Naive thymus-derived CD8-positive, alpha-beta T cell (primary cell): ENCODE results near the gene IL21. TPM values are rescaled to one million over a fixed set of nuclear protein-coding genes. Genes with fewer than 3 reads are reported as not detected.
A peak's percentile ranks its signal among the peaks of the same experiment; 100 is the strongest.

Experiments used
- ATAC-seq, 2 donors: fragments of 150-1000 bp; cut with Tn5 transposase in 1 of 2; sonication (Bioruptor Pico), chemical (Tn5 transposase) in 1 of 2; 1 replicate in 1 of 2; 2 replicates in 1 of 2; pipeline ENCODE4 v1.10.0; 2021; ENCODE audit warnings: mild to moderate bottlenecking in 2 of 2, moderate library complexity in 2 of 2
- POLR2A ChIA-PET: fragments of 350-600 bp; sonication (Branson Sonifier 250); formaldehyde crosslinking; loops from one replicate; lab custom pipeline; 2021; ENCODE audit warnings: antibody characterized with exemption; lab: Charles Lee
- DNase-seq, 10 donors: peaks; one replicate each; pipeline versions ENCODE4 v3.0.0 to v3.0.0-alpha.2; 2020 to 2022
- H3K27ac Mint-ChIP-seq, 10 donors: one replicate each; pipeline ENCODE4 v1.8.0; 2020 to 2022; ENCODE audit warnings: mild to moderate bottlenecking in 10 of 10, mixed read lengths in 10 of 10, moderate library complexity in 4 of 10, inconsistent platforms in 1 of 10
- H3K27me3 Mint-ChIP-seq, 5 donors: one replicate each; pipeline ENCODE4 v1.8.0; 2021 to 2022; ENCODE audit warnings: mixed read lengths in 5 of 5
- H3K36me3 Mint-ChIP-seq, 3 donors: one replicate each; pipeline ENCODE4 v1.8.0; 2020 to 2022; ENCODE audit warnings: mixed read lengths in 3 of 3, mild to moderate bottlenecking in 2 of 3, inconsistent platforms in 1 of 3
- H3K4me1 Mint-ChIP-seq, 4 donors: one replicate each; pipeline ENCODE4 v1.8.0; 2021 to 2022; ENCODE audit warnings: mixed read lengths in 4 of 4
- H3K4me3 Mint-ChIP-seq, 10 donors: one replicate each; pipeline ENCODE4 v1.8.0; 2020 to 2022; ENCODE audit warnings: mild to moderate bottlenecking in 10 of 10, mixed read lengths in 10 of 10, moderate library complexity in 6 of 10, inconsistent platforms in 1 of 10
- H3K9me3 Mint-ChIP-seq, 9 donors: one replicate each; pipeline ENCODE4 v1.8.0; 2020 to 2022; ENCODE audit warnings: mixed read lengths in 9 of 9, mild to moderate bottlenecking in 3 of 9, inconsistent platforms in 1 of 9, moderate library complexity in 1 of 9
- polyA plus RNA-seq, 3 donors: library from polyadenylated mRNA; unstranded; fragments of 300-500 nt; fragmentation: Illumina TruSeq; gene quantifications; one replicate each; pipeline ENCODE4 v1.2.3, GENCODE V29; 2021
- total RNA-seq, 8 experiments: library from RNA in 2 of 8; stranded (reverse) in 2 of 8; gene quantifications; one replicate each; pipeline ENCODE4 v1.2.3 and lab custom pipeline; 2021 to 2026

The IL21 gene
- total RNA-seq (not detected), polyA plus RNA-seq (not detected), total RNA-seq (lab: John Stamatoyannopoulos, UW) (0 to 0.52 (median 0) reads per million in 6 experiments)

- H3K9me3 Mint-ChIP-seq, result no peaks in the 10 kb centered on the region
- POLR2A ChIA-PET, result no interaction called here
- no peaks in the 10 kb centered on the region for H3K4me1 Mint-ChIP-seq
- DNase-seq, result no peak
- H3K36me3 Mint-ChIP-seq, result no peaks in the 10 kb centered on the region
- no peaks in the 10 kb centered on the region for H3K27me3 Mint-ChIP-seq
- H3K27ac Mint-ChIP-seq, result no peak within 1 kb of the TSS
- no peak for ATAC-seq
- H3K4me3 Mint-ChIP-seq, result no peak within 1 kb of the TSS
Observed at GRCh38 chr4:122621016-122621507, at the start of gene IL21. Gene IL21 (minus strand): TSS chr4:122621066. CDS start chr4:122621011, 55 bp downstream.

- Mint-ChIP-seq H3K9me3 (no peaks in the 10 kb centered on the region), H3K4me1 (peaks cover 0 to 3% (median under 1%) of the 10 kb centered on the region in 4 donors), H3K36me3 (no peaks in the 10 kb centered on the region), H3K4me3 (no peak overlapping the region), H3K27ac (no peak overlapping the region), H3K27me3 (peaks cover 0 to 12% (median 0%) of the 10 kb centered on the region in 5 donors)
- peak in 1 of 10 donors; percentile 5 for DNase-seq
- POLR2A ChIA-PET, result no interaction called here
- no peak for ATAC-seq
Observed at GRCh38 chr4:122669911-122670738, 49.3 kb upstream of the IL21 start.

GRCh38 chr4:122668241-122668640 is 47.4 kb upstream of the IL21 start:
- H3K36me3 Mint-ChIP-seq, result no peaks in the 10 kb centered on the region
- POLR2A ChIA-PET, result no interaction called here
- H3K4me3 Mint-ChIP-seq, result no peak overlapping the region
- H3K9me3 Mint-ChIP-seq, result no peaks in the 10 kb centered on the region
- peaks cover 0 to 2% (median 0%) of the 10 kb centered on the region in 4 donors for H3K4me1 Mint-ChIP-seq
- H3K27ac Mint-ChIP-seq, result no peak overlapping the region
- peaks cover 0 to 14% (median under 1%) of the 10 kb centered on the region in 5 donors for H3K27me3 Mint-ChIP-seq
- ATAC-seq (no peak), DNase-seq (no peak)

- ATAC-seq, result no peak
- peaks cover 0 to 13% (median 2%) of the 10 kb centered on the region in 5 donors for H3K27me3 Mint-ChIP-seq
- peaks cover 0 to 2% (median 0%) of the 10 kb centered on the region in 4 donors for H3K4me1 Mint-ChIP-seq
- peak overlapping the region in 2 of 10 donors; percentile 4 to 11 for H3K27ac Mint-ChIP-seq
- DNase-seq, result no peak
- H3K36me3 Mint-ChIP-seq, result no peaks in the 10 kb centered on the region
- POLR2A ChIA-PET, result no interaction called here
- H3K4me3 Mint-ChIP-seq, result no peak overlapping the region
- no peaks in the 10 kb centered on the region for H3K9me3 Mint-ChIP-seq
Observed at GRCh38 chr4:122666527-122667245, 45.8 kb upstream of the IL21 start.

- POLR2A ChIA-PET, result no interaction called here
- H3K9me3 Mint-ChIP-seq, result no peaks in the 10 kb centered on the region
- H3K27ac Mint-ChIP-seq, result peak overlapping the region in 1 of 10 donors; percentile 58
- DNase-seq (no peak), ATAC-seq (no peak)
- H3K27me3 Mint-ChIP-seq, result peaks cover 0 to 18% (median 4%) of the 10 kb centered on the region in 5 donors
- H3K4me1 Mint-ChIP-seq, result peaks cover 0 to 2% (median 0%) of the 10 kb centered on the region in 4 donors
- no peaks in the 10 kb centered on the region for H3K36me3 Mint-ChIP-seq
- no peak overlapping the region for H3K4me3 Mint-ChIP-seq
Observed at GRCh38 chr4:122665161-122665929, 44.5 kb upstream of the IL21 start.

- Mint-ChIP-seq H3K36me3 (no peaks in the 10 kb centered on the region), H3K27ac (no peak overlapping the region), H3K27me3 (peaks cover 0 to 23% (median 4%) of the 10 kb centered on the region in 5 donors), H3K9me3 (no peaks in the 10 kb centered on the region), H3K4me3 (no peak overlapping the region), H3K4me1 (peaks cover 0 to 2% (median 0%) of the 10 kb centered on the region in 4 donors)
- POLR2A ChIA-PET, result no interaction called here
- ATAC-seq (no peak), DNase-seq (no peak)
Observed at GRCh38 chr4:122663814-122664610, 43.1 kb upstream of the IL21 start.

- DNase-seq (no peak), ATAC-seq (no peak)
- POLR2A ChIA-PET, result no interaction called here
- Mint-ChIP-seq H3K4me1 (no peaks in the 10 kb centered on the region), H3K27ac (no peak overlapping the region), H3K4me3 (no peak overlapping the region), H3K27me3 (peaks cover 0 to 17% (median 4%) of the 10 kb centered on the region in 5 donors), H3K9me3 (peaks cover 0 to 2% (median 0%) of the 10 kb centered on the region in 9 donors), H3K36me3 (no peaks in the 10 kb centered on the region)
Observed at GRCh38 chr4:122663291-122663690, 42.4 kb upstream of the IL21 start.

GRCh38 chr4:122662701-122663100 is 41.8 kb upstream of the IL21 start:
- peaks cover 0 to 2% (median 0%) of the 10 kb centered on the region in 9 donors for H3K9me3 Mint-ChIP-seq
- H3K27me3 Mint-ChIP-seq, result peaks cover 0 to 21% (median 5%) of the 10 kb centered on the region in 5 donors
- peaks cover 0 to 2% (median 0%) of the 10 kb centered on the region in 3 donors for H3K36me3 Mint-ChIP-seq
- POLR2A ChIA-PET, result no interaction called here
- ATAC-seq (no peak), DNase-seq (no peak)
- H3K27ac Mint-ChIP-seq, result no peak overlapping the region
- H3K4me1 Mint-ChIP-seq, result no peaks in the 10 kb centered on the region
- no peak overlapping the region for H3K4me3 Mint-ChIP-seq

GRCh38 chr4:122661176-122662160 is 40.6 kb upstream of the IL21 start:
- no peak for ATAC-seq
- Mint-ChIP-seq H3K27ac (no peak overlapping the region), H3K36me3 (peaks cover 0 to 10% (median 5%) of the 10 kb centered on the region in 3 donors), H3K27me3 (peaks cover 0 to 23% (median 9%) of the 10 kb centered on the region in 5 donors), H3K9me3 (peaks cover 0 to 9% (median 0%) of the 10 kb centered on the region in 9 donors), H3K4me1 (no peaks in the 10 kb centered on the region), H3K4me3 (no peak overlapping the region)
- POLR2A ChIA-PET, result no interaction called here
- no peak for DNase-seq

GRCh38 chr4:122658818-122659295 is 38.0 kb upstream of the IL21 start:
- H3K4me1 Mint-ChIP-seq, result no peaks in the 10 kb centered on the region
- H3K27me3 Mint-ChIP-seq, result peaks cover 0 to 23% (median 9%) of the 10 kb centered on the region in 5 donors
- peaks cover 0 to 9% (median 0%) of the 10 kb centered on the region in 9 donors for H3K9me3 Mint-ChIP-seq
- no peak overlapping the region for H3K4me3 Mint-ChIP-seq
- POLR2A ChIA-PET, result no interaction called here
- ATAC-seq (no peak), DNase-seq (no peak)
- no peak overlapping the region for H3K27ac Mint-ChIP-seq
- peaks cover 0 to 10% (median 5%) of the 10 kb centered on the region in 3 donors for H3K36me3 Mint-ChIP-seq

- DNase-seq (no peak), ATAC-seq (no peak)
- H3K36me3 Mint-ChIP-seq, result peaks cover 0 to 10% (median 5%) of the 10 kb centered on the region in 3 donors
- H3K4me3 Mint-ChIP-seq, result no peak overlapping the region
- H3K27ac Mint-ChIP-seq, result no peak overlapping the region
- no peaks in the 10 kb centered on the region for H3K4me1 Mint-ChIP-seq
- peaks cover 0 to 23% (median 9%) of the 10 kb centered on the region in 5 donors for H3K27me3 Mint-ChIP-seq
- POLR2A ChIA-PET, result no interaction called here
- H3K9me3 Mint-ChIP-seq, result peaks cover 0 to 9% (median 0%) of the 10 kb centered on the region in 9 donors
Observed at GRCh38 chr4:122658377-122658776, 37.5 kb upstream of the IL21 start.
